DOHH2 (cell line): ENCODE data around the gene HDAC6.

Experiments used
- H3F3A ChIP-seq: fragments of 200-600 bp; sonication (generic), shearing (Covaris generic); 2 replicates; pipeline ENCODE4 v1.6.0; 2016; ENCODE audit warnings: antibody characterized with exemption, mild to moderate bottlenecking; ENCODE audit not compliant: control insufficient read depth, insufficient read depth
- H3K27ac ChIP-seq: fragments of 200-600 bp; sonication (generic); 2 replicates; pipeline ENCODE4 v1.5.1; 2014; ENCODE audit warnings: low read depth, mild to moderate bottlenecking, low read length, moderate library complexity
- H3K27me3 ChIP-seq: fragments of 200-600 bp; sonication (generic); 2 replicates; pipeline ENCODE4 v1.6.1; 2014; ENCODE audit warnings: mild to moderate bottlenecking, low read length, mixed read lengths; ENCODE audit not compliant: control insufficient read depth
- H3K36me3 ChIP-seq: fragments of 200-600 bp; sonication (generic); 2 replicates; pipeline ENCODE4 v1.6.1; 2014; ENCODE audit warnings: mild to moderate bottlenecking, low read length, moderate library complexity, mixed read lengths; ENCODE audit not compliant: control insufficient read depth
- H3K4me1 ChIP-seq: fragments of 200-600 bp; sonication (generic); 2 replicates; pipeline ENCODE4 v1.6.1; 2014; ENCODE audit warnings: mild to moderate bottlenecking, low read length, mixed read lengths; ENCODE audit not compliant: control insufficient read depth
- H3K4me2 ChIP-seq: fragments of 200-600 bp; sonication (generic); 2 replicates; pipeline ENCODE4 v1.6.0; 2014; ENCODE audit warnings: mild to moderate bottlenecking, low read length, moderate library complexity
- H3K4me3 ChIP-seq: fragments of 200-600 bp; sonication (generic); 2 replicates; pipeline ENCODE4 v1.5.1; 2014; ENCODE audit warnings: mild to moderate bottlenecking, low read length, mixed read lengths
- H3K79me2 ChIP-seq: fragments of 200-600 bp; sonication (generic); 2 replicates; pipeline ENCODE4 v1.6.1; 2014; ENCODE audit warnings: mild to moderate bottlenecking, low read length, mixed read lengths; ENCODE audit not compliant: control insufficient read depth
- H3K9me2 ChIP-seq: fragments of 200-600 bp; sonication (generic); replicated peaks from 2 replicates; pipeline ENCODE4 v1.6.1; 2014; ENCODE audit warnings: mild to moderate bottlenecking, low read length, mixed read lengths; ENCODE audit not compliant: control insufficient read depth
- H3K9me3 ChIP-seq: fragments of 200-600 bp; sonication (generic); 2 replicates; pipeline ENCODE4 v1.6.1; 2014; ENCODE audit warnings: antibody characterized with exemption, low read length, mixed read lengths; ENCODE audit not compliant: control insufficient read depth, insufficient read depth
- H4K20me1 ChIP-seq: fragments of 200-600 bp; sonication (generic); 2 replicates; pipeline ENCODE4 v1.6.0; 2014; ENCODE audit warnings: low read depth, mild to moderate bottlenecking, antibody characterized with exemption, low read length, moderate library complexity; ENCODE audit not compliant: control insufficient read depth, insufficient read depth
- EZH2phosphoT487 ChIP-seq: fragments of 200-600 bp; sonication (generic); IDR thresholded peaks from 2 replicates; pipeline ENCODE4 v1.6.1; 2017; ENCODE audit warnings: borderline replicate concordance, mild to moderate bottlenecking, antibody characterized with exemption, low read length, moderate library complexity, mixed read lengths
- TF ChIP-seq, protein P1 (sequence below): fragments of 200-600 bp; sonication (generic); IDR thresholded peaks from one replicate; pipeline ENCODE4 v1.5.1; 2014; ENCODE audit warnings: antibody characterized with exemption, mild to moderate bottlenecking, low read depth, low read length; ENCODE audit not compliant: poor library complexity, severe bottlenecking

Gene HDAC6

DNA sequence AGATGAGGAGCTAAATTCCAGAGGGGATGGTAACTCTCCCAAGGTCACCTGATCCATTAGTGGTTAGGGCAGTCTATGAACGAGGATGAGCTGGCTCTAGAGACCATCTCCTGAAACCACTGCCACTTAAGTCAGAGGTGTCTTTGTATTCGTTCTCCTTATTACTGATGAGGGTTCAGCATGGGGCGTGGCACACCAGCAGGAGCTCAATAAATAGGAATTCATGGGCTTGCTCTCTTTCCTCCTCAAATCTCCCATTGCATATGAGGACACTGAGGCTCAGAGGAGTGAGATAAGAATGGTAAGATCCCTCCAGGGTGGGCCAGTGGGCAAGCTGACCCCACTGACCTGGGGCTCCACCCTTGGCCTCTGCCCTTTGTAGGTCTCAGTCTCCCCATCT, 17.1 kb upstream of the HDAC6 start:
- Histone ChIP-seq H3K9me2 (no peaks in the 10 kb centered on the region), H3K36me3 (no peaks in the 10 kb centered on the region), H4K20me1 (no peaks in the 10 kb centered on the region), H3K27me3 (no peaks in the 10 kb centered on the region), H3K27ac (no peak overlapping the region), H3K4me1 (no peaks in the 10 kb centered on the region), H3K4me2 (no peak overlapping the region), H3K9me3 (no peaks in the 10 kb centered on the region), H3F3A (no peaks in the 10 kb centered on the region), H3K79me2 (no peaks in the 10 kb centered on the region), H3K4me3 (no peak overlapping the region)
- TF ChIP-seq, protein P1, sequence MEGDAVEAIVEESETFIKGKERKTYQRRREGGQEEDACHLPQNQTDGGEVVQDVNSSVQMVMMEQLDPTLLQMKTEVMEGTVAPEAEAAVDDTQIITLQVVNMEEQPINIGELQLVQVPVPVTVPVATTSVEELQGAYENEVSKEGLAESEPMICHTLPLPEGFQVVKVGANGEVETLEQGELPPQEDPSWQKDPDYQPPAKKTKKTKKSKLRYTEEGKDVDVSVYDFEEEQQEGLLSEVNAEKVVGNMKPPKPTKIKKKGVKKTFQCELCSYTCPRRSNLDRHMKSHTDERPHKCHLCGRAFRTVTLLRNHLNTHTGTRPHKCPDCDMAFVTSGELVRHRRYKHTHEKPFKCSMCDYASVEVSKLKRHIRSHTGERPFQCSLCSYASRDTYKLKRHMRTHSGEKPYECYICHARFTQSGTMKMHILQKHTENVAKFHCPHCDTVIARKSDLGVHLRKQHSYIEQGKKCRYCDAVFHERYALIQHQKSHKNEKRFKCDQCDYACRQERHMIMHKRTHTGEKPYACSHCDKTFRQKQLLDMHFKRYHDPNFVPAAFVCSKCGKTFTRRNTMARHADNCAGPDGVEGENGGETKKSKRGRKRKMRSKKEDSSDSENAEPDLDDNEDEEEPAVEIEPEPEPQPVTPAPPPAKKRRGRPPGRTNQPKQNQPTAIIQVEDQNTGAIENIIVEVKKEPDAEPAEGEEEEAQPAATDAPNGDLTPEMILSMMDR, result no peak
- TF ChIP-seq EZH2phosphoT487, result no peak

DNA sequence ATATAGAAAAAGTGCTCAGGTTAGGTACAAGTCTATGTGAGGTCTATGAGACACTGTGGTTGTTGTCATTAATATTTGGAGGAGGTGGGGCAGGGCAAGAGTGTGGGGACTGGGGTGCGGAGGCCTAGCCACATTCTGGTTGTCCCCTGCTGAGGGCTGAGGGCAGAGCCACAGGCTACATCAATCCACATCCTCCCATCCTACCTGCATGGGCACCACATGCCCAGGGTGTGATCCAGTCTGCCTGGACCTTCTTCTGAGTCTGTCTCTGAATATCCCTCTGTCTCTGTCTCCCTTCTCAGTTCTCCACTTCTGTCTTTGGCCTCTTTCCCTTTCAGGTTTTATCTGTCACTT, 16.7 kb upstream of the HDAC6 start:
- no peak overlapping the region for H3K27ac ChIP-seq
- H3K4me1 ChIP-seq, result no peaks in the 10 kb centered on the region
- H3K36me3 ChIP-seq, result no peaks in the 10 kb centered on the region
- H3K9me2 ChIP-seq, result no peaks in the 10 kb centered on the region
- no peaks in the 10 kb centered on the region for H3K27me3 ChIP-seq
- H3F3A ChIP-seq, result no peaks in the 10 kb centered on the region
- no peaks in the 10 kb centered on the region for H4K20me1 ChIP-seq
- no peak overlapping the region for H3K4me2 ChIP-seq
- H3K9me3 ChIP-seq, result no peaks in the 10 kb centered on the region
- TF ChIP-seq, protein P1, result no peak
- H3K79me2 ChIP-seq, result no peaks in the 10 kb centered on the region
- no peak overlapping the region for H3K4me3 ChIP-seq

DNA sequence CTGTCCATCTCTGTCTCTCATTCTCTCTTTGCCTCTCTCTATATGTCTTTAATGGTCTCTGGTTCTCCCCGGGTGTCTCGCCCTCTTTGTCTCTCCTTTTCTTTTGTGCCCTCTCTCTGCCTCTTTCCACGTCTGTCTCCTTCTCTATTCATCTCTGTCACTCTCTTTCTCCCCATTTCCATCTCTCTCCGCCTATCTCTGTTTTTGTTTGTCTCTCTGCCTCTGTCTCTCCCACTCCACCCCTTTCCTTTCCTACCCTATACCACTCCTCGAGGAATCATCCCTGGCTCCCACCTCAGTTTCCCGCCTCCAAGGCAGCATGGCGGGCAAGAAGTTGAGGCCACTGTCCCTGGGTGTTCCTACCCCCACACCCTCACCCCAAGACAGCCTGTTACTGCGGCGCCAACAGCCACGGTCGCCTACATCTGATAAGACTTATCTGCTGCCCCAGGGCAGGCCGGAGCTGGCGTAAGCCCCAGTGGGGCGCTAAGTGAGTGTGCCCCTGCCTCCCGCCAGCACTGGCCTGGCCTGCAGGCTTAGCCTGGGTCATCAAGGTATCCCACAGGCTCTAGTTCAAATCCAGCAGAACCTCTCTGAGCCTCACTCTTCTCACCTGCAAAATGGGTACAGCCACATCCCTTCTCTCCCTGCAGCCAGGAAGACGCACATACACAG, 16.2 kb upstream of the HDAC6 start:
- no peak overlapping the region for H3K4me2 ChIP-seq
- H3K27ac ChIP-seq, result no peak overlapping the region
- no peak for TF ChIP-seq EZH2phosphoT487
- TF ChIP-seq, protein P1, result no peak
- H3K79me2 ChIP-seq, result no peaks in the 10 kb centered on the region
- no peaks in the 10 kb centered on the region for H3K9me3 ChIP-seq
- H3K36me3 ChIP-seq, result no peaks in the 10 kb centered on the region
- no peaks in the 10 kb centered on the region for H3K27me3 ChIP-seq
- no peaks in the 10 kb centered on the region for H4K20me1 ChIP-seq
- no peaks in the 10 kb centered on the region for H3K4me1 ChIP-seq
- H3F3A ChIP-seq, result no peaks in the 10 kb centered on the region
- no peaks in the 10 kb centered on the region for H3K9me2 ChIP-seq
- no peak overlapping the region for H3K4me3 ChIP-seq

DNA sequence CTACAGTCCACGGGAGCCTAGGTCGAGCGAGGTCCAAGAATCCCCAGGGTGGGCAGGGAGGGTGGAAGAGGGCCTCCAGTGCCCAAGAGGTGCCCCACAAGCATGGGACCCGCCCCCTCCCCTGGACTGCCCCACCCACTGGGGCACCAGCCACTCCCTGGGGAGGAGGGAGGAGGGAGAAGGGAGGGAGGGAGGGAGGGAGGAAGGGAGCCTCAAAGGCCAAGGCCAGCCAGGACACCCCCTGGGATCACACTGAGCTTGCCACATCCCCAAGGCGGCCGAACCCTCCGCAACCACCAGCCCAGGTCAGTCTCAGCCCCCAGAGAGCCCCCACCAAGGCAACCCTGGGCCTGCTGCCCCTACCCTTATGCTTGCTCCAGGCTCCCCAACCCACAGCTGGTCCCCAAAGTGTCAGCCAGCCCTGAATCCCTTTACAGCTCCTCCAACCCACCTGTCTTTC, 15.5 kb upstream of the HDAC6 start, which contains the start of gene GATA1:
TSS of gene GATA1 (plus strand) at position 250 of the 460 bp plus-strand sequence. CDS start 4,520 bp downstream, outside the sequence.
- H3K27ac ChIP-seq, result no peak within 1 kb of the TSS

More for the DNA sequence above, 15.5 kb upstream of the HDAC6 start, which contains the start of gene GATA1:
- no peaks in the 10 kb centered on the region for H3K4me1 ChIP-seq
- no peaks in the 10 kb centered on the region for H3F3A ChIP-seq
- no peaks in the 10 kb centered on the region for H3K9me2 ChIP-seq
- no peaks in the 10 kb centered on the region for H3K79me2 ChIP-seq
- no peak within 1 kb of the TSS for H3K4me3 ChIP-seq
- no peak within 1 kb of the TSS for H3K4me2 ChIP-seq
- H3K36me3 ChIP-seq, result no peaks in the 10 kb centered on the region
- no peaks in the 10 kb centered on the region for H3K9me3 ChIP-seq
- no peak for TF ChIP-seq EZH2phosphoT487
- TF ChIP-seq, protein P1, result no peak
- H4K20me1 ChIP-seq, result no peaks in the 10 kb centered on the region
- H3K27me3 ChIP-seq, result no peaks in the 10 kb centered on the region
